Measurements from ENCODE around the gene CERK.

The CERK gene

DNA sequence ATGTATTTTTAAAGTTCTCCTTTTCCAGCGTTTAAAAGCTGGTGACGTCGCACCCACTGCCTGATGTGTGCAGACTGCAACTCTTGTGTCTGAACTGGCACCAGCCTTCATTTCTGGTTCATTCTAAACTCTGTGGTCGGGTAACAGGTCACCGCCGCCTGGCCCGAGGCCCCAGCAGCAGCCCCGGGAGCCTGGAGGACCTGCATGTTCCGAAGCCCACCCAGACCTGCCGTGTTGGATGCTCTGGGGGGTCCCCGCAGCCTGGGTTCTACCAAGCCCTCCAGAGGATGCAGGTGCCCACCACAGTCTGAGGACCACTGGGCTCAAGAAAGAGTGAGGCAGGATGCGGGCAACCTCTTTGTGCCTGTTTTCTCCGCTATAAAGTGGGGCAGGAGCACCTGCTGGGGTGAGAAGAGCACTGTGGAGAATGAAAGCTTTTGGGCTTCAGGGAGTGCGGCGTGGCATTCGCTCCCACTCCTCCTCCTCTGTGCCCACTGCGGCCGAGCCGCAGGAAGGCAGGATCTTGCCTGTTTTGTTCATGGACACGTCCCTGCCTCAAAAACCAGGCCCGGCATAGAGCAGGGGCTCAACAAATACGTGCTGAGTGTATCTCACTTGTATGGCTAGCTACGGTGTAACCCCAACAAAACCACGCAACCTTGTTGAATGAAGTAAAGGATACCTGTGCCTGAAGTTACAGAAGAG lies 40.1 kb downstream of the CERK start:
- DNase-seq: no peak

DNA sequence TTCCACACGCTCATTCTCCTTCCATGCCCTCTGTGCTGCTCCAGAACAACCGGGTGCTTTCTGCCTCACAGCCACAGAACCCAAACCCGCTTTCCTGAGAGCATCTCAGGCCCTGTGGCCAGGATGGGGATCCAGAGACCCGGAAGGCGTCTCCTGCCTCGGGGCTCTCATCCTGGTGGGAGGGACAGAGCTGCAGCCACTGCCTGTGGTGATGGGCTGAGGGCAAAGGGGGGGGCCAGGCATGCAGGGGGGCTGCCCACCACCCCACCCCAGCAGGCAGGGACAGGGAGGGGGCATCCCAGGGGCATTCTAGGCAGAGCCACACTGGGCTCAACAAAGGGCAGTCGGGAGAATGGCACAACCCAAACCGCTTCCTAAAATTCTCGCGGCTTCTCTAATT lies 41.4 kb downstream of the CERK start:
- no peak for DNase-seq

DNA sequence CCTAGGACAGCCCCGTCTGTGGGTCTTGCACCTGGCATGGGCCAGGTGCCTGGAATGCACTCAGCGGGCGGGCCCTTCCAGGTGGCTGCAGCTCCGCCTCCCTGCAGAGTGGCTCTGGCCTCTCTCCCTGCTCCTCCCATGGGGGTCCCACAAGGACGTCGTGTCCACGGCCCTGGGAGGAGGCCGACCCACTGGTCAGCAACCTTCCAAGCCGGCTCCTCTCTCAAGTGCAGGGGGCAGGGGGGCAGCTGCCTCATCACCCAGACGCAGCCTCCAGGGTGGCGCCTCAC lies 41.9 kb downstream of the CERK start:
- no peak for DNase-seq

DNA sequence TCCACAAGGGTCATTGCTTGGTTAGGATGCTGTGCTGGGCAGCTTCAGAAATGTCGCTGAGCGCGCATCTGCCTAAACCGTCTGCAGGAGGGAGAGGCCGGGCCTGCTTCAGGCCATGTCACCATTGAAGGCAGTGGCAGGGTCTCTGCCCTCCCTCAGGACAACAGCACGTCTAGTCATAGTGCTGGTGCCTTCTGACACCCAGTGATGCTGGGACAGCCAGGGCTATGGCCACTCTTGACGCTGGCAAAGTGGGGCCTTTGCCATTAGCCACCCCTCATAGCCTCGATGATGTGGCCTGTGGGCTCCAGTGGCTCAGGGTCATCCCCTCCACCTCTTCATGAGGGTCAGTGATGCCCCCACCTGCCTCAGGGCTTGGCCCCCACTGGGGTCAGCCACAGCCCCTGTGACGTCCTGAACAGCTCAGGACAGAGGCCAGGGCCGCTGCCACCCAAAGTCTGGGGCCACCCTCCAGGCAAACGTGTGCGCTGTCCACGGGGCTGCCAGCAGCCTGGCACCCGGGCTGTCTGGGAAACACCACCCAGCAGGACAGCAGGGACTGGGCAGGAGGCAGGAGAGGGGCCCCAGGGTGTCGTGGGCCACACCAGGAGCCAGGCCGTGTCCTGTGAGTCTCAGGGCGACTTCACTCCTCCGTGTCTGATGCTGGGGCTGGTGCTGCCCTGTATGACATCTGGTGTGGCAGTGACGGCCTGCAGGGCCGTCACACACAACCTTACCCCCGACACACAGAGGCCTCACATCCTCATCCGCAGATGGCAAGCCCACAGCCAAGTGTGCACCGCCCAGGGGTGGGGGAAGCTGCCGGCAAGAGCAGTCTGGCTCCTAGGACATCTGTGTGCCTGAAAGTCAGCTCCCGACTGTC lies 42.5 kb downstream of the CERK start:
- no peak for DNase-seq

DNA sequence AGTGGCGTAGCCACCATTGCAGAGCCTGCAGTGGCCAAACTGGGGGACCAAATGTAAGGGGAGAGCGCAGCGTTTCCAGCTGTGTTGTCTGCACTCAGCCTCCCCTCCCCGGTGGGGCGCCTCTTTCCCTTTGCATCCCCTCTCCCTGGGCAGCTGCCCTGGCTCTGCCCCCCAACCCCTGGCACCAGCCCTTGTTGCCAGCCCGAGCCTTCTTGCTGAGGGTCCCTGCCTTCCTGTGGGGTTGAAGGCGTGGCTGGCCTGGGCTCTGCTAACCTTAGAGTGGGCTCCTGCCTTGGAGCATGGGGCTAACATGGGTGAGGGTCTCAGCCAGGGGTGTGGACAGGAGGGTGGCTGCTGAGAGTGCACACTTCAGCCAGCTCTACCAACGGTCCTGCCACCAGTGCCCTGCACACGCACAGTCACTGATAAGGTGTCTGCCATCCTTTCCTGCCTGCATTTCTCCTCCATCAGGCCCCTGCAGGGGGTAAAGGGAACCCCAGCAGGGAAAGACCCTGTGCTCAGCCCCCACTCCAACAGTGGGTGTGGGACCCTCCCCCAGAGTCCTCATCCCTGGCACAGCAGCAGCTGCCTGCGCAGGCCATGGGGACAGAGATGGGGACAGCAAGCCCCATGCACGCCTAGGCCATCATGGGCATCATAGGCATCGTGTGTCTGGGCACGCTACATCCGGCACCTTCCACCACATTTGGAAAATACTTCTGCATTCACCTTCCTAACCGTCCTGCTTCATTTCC lies 43.5 kb downstream of the CERK start:
- no peak for DNase-seq

DNA sequence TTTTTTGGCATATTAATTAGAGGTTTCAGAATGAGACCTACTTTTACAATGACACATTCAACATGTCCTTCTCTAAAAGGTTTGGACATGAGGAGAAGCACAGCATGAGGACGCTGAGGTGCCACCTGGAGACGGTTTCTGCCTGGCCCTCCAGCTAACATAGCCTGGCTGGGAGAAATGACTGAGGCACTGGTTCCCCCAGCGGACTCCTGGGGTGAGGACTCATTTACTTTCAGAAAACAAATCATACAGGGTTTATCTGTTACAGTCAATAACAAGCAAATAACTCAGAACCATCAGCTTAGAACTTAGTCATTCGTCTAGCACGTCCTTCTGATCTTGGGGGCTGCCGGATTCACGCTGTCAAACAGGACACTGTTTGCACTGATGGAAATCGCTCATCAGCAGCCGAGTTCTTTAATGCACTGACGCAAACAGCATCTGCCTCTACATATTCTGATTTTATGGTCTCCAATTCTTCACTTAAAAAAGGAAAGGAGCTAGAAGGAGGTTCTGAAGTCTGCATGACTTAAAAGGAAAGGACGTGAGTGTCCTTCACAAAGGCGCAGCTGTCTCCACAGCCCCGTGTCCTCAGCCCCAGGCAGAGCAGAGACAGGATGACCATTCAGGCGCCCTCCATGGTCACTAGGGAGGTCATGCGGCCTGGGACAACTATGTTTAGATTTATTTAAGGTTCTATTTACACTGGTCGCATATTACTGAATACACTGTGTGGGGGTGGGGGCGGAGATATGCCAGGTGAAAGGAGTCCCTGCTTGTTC lies 44.2 kb downstream of the CERK start:
- no peak for DNase-seq

DNA sequence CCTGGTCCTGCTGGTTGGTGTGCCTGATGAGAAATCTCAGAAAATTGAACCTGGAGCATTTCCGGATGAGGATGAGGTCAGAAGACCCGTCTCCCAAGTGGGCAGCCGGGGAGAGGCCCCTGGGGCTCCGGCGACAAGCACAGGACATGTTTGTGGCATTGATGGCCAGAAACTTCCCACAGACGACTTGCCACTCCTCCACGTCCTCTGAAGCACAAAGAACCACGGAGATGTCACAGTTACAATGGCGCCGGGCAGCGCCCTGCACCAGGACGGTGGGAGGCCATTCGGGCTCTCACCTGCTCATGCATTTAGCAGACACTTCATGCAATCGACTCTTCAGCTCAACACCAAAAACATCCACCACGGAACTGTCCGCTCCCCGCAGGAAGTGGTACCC lies 46.5 kb downstream of the CERK start:
- no peak for DNase-seq

DNA sequence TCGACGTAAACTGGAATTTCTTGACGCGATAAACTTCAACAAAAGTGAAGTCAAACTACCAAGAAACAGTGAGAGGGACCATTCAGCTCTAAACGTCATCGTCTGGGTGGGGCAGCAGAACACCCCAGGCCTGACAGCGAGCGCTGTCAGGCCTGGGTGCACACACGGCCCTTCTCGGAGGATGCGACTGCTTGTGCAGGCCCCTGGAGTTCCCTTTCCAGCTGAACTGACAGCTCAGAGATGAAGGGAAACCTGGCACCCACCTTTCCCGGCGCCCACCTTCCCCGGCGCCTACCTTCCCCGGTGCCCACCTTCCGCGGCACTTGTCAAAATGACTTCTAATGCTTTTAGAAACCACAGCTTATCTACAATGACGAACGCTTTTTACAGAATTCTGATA lies 47.9 kb downstream of the CERK start:
- no peak for DNase-seq

DNA sequence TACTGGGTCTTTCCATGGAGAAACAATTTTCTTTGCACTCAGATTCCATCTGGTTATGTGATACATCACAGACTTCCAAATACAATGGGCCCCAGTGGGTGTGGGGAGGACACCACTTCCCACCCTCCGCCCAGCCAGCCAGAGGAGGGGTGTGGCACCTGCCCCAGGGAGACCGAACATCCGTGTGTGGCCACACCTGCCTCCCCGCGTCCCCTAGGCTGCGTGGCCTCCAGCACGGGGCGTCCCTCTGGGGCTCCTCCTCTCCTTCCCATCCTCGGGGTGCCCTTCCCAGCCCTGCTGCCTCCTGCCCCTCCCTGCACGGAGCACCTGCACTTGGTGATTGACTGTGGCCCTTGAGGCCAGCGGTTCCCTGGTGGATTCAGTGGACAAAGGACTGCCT lies 49.1 kb downstream of the CERK start:
- DNase-seq: no peak

DNA sequence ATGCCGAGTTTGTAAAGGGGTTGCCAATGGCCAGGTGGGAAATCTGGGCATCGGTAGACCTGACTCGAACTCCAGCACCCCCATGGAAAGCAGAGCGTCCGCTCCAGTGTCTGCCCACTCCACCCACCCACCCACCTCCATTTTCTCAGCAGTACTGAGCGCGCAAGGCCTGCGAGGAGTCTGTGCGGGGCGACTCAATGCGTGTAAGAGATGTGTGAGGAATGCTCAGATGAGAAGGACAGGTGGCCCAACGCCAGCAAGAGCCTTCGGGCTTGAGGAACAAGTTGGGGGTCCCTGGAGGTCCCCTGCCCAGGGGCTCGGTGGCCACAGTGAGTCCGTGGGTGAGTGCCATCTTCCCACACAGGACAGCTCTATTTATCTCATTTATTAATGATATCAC lies 50.6 kb downstream of the CERK start:
- DNase-seq: no peak

DNA sequence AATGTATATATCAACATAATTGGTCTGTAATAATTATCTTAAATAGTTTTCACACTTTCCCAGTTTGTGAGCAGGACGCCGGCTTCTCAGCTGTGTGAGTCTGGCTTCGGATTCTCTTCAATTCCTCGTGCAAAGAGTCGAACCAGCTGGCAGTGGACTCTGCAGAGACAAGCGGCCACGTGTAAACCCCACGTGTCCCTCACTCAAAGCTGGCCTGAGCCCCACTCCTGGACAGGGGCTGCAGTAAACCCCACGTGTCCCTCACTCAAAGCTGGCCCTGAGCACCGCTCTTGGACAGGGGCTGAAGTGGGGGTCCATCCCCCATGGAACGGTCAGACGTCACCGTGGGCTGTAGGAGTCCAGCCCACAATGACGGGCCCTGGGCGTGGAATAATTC lies 51.0 kb downstream of the CERK start:
- no peak for DNase-seq

DNA sequence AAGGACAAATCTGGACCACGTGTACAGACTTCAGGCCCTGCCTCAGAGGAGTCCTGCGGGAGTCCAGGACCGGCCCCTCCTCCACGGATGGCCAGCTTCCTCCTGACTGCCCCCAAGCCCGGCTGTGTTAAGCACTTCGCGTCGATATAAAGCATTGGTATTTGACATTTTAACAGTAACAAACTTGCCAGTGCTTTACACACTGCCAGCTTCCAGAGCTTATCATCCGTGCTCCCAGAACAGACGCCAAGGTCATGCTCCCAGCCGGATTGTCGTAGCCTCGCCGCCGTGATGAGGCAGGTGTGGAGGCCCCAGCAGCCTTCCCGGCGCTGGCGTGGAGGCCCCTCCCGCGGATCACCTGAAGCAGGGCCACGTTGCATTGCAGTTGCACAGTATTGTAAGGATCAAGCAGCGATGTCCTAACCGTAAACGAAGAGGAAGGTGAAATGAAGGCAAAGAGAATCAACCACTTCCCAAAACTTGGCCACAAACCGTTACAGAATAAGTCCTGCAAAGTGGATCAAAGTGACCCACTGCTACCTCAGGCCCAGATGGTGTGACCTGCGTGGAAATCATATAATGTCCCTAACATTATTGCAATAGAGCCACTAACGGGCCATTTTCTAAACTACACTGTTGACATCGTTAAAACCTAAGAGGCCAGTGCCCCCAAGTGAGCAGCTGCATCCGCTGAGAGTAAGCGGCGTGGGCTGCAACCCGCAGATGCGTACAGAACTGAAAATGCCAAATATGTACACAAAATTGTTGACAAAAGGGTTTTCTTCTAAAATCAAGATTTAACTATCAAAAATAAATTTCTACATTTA lies 51.6 kb downstream of the CERK start:
- no peak for DNase-seq

DNA sequence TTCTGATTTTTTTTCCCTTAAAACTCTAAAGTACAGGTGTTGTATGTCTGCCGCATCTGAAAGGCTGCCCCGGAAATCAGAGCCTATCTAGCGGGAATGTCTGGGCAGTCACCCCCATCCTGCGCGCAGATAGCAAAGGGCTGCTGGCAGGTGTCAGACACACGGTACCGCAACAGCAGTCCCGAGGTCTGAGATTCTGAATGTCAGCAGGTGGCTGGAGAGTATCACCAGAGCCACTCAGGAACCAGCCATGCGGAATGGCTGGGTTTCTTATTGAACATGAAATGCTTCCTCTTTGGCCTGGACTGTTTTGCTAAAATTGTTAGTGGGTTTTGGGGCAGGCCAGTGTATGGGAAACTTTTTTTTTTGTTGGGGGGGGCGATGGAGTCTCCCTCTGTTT lies 53.3 kb downstream of the CERK start:
- no peak for DNase-seq

DNA sequence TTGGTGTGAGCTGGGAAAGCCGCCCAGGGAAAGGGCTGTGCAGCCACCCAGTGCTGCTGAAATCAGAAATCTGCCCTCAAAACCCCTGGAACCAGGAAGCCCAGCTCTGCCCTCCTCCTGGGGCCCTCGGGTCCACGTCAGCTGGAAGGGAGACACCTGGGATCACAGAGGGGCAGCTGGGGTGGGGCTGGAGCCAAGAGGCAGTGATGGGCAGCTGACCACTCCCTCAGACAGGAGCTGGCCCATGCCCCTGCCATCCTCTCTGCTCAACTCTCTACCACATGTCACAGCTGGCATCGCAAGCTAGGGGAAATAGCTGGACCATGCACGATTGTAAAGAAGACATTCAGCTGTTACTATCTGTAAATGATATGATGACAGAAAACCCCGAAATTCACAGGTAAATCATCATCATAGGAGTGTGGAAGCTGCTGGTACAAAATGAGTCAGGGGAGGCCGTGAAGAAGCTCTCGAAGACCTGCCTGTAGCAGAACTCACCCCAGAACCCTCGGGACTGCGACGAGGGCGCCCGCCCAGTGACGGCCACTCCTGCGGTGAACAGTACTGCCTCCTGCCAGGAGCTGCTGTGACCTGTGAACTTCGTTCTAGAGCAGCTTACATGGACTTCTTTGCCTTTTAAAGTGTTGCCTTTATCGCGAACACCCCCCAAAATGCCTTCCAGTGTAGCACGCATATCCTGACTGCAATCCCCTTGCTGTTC lies 55.9 kb downstream of the CERK start:
- DNase-seq: no peak

DNA sequence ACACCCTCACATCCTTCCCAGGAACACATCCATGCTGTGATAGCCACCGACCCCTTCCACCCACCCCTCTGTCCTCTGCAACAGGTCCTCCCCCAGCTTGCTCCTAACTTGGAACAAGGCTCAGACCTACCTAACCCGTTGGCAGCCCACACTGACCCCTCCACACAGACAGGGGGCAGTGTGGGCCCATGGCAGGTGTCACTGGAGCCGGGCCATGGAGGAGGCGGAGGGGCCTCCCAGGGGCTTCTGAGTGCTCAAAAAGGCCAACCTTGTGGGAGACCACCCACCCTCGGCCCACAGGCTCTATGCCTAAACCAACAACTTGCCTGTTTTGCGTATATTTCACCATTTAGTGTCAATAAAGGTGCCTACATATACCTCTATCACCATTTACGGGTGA lies 57.0 kb downstream of the CERK start:
- no peak for DNase-seq

DNA sequence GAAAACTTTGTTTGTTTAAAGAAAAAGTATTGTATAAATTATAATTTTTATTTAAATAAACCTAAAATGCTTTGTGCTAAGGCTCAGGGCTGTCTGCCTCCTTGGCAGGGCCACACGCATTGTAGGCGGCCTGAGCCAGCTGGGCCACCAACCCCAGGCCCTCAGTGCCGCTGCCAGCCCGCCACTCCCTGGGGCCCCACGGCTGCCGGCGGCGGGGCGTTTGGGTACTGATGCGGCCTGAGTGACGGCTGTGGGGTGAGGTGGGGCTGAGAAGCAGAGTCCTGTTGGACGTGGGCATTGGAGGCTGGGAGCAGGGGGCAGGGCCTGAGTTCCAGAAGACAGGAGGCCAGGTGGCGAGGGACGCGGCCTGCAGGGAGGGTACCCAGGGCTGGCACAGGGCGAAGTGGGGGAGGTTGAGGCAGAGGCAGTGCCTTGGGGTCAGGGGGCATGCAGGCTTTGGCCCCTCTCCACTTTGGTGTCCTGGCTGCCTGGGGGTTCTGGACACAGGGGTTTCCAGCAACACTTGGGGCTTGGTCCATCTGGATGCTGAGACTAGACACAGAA lies 58.3 kb downstream of the CERK start:
- no peak for DNase-seq

DNA sequence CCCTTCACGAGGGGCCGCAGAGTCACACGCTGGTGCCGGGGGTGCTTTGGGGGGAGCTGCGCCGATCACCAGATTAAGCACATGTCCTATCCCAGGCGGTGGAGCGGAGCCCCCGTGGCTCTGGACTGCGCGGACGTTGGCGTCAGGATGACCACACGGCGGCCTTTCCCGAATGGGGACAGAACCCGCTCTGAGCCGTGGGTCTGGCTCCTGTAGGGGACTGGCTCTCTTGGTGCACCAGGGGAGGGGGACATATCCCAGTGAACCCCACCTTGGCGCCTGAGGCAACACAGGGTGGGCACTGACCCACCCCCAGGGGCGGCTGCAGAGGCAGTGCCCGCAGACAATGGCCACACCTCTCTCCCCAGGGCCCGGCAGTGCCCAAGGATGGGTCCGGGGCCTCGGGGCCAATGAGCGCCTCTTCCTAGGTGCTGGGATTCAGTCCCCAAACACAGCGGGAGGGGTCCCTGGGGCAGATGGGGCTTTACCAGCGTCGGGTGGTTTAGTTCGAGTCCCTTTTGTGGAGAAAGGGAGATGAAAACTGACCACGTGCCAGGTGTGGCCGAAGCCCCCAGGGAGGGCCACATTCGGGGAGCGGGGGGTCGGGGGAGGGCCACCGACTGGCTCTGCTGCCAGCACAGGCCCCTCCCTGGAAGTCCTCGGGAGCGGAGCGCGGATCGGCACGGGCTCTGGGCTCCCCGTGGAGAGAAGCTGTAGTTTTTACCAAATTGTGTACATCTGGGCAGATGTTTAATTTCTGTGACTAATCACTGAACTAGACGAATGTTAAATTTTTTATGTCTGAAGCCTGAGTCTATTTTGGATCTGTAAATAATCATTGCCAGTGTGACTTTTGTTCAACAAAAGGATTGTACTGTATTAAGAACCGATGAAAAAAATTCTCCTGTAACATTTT lies 59.0 kb downstream of the CERK start:
- DNase-seq: no peak

DNA sequence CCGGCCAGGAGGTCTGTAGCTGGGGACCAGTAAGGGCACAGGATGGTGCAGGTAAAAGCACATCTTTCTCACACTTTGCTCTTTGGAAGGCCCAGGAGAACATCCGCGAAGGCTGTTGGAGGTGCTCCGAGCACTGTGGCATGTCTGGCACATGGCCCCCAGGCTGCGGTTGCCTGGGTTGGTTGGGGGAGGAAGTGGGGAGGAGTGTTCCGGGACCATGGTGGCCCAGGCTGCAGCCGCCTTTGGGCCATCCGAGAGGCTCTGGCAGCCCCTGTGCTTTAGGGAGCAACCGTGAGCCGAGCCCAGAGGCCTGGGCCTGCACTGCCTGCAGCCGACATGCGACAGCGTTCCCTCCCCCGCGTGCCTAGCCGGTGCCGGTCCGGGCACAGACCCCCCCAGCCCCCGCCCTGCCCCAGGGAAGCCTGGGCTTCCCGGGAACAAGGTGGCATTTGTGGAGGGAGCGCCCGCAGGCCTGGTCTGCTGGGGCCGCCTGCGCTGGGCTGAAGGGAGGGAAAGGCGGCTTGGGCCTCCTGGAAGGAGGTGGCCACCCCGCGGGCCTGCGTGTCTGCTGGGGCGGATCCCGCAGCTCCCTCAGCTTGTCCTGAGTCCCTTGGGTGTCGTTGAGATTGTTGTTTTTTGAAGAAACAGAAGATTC lies 59.9 kb downstream of the CERK start:
- no peak for DNase-seq

DNA sequence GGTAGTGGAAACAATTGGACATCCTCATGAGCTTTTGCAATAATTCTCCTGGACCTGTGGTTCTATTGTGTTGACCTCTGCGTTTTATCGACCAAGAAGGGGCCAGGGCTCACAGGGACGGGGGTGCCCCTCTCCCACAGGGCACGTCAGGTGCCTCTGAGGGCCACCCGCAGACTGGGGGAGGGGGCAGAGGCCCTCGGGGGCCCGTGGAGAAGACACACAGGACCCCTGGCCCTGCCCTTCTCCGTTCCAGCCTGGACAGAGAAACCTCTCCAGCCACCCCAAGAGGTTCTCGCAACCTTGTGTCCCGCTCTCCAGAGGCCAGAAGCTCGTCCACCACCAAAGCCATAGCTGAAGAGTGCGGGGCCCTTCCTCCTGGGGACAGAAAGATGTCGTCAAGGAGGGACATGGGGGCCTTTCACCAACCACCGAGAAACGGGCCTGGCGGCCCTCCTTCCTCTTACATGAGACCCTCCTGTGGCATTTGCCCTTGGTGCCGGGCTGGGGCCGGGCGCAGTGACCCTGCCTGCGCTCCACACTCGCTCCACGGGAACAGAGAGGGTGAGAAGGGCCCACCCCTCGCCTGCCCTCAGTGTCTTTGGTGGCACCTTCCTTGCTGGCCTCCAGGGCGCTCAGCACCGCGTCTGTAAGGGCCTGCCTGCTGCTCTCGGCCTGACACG lies 60.6 kb downstream of the CERK start:
- DNase-seq: no peak
